Suprapubic skin (tissue), 3 donors: ENCODE results near the gene TAPT1.

ENCODE experiments used
- POLR2AphosphoS5 ChIP-seq, 3 donors: sonication (generic); formaldehyde crosslinking; IDR thresholded peaks; one replicate each; pipeline ENCODE4 v1.6.1; 2017; ENCODE audit warnings: antibody characterized with exemption in 3 of 3
- TF ChIP-seq, protein P1 (sequence below), 2 donors: fragments of 200-600 bp in 1 of 2; fragments of 450-650 bp in 1 of 2; sonication (generic) in 1 of 2; IDR thresholded peaks; one replicate each; pipeline ENCODE4 v1.5.1; 2016 to 2019; ENCODE audit warnings: antibody characterized with exemption in 2 of 2, mild to moderate bottlenecking in 1 of 2, moderate library complexity in 1 of 2

DNA sequence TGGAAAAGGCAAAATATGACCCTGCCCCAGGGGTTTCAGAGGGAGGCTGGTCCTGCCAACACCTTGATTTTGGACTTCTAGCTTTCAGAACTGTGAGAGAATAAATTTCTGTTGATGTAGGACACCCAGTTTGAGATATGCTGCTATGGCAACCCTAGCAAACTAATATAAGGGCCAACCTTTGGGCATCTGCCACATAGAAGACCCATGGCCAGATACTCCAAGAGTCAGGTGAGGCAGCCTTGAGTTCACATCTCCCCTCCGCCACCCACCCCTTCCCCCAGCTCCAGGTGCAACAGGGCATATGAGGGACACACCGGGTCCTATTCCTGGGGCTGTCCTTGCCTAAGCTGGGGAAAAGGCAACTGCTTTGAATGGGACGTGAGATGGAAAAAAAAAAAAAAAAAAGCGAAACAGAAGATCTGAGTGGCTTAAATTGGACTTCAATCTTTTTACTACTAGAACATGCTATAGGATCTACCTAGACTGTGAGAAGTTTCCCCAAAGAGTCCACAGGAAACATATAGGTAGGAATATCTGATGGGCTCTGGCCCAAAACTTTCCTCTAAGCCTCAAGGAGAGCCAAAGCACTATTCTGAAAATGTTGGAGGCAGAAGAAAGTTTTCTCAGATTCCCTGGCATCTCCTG lies 85.9 kb downstream of the TAPT1 start:
- TF ChIP-seq, protein P1, sequence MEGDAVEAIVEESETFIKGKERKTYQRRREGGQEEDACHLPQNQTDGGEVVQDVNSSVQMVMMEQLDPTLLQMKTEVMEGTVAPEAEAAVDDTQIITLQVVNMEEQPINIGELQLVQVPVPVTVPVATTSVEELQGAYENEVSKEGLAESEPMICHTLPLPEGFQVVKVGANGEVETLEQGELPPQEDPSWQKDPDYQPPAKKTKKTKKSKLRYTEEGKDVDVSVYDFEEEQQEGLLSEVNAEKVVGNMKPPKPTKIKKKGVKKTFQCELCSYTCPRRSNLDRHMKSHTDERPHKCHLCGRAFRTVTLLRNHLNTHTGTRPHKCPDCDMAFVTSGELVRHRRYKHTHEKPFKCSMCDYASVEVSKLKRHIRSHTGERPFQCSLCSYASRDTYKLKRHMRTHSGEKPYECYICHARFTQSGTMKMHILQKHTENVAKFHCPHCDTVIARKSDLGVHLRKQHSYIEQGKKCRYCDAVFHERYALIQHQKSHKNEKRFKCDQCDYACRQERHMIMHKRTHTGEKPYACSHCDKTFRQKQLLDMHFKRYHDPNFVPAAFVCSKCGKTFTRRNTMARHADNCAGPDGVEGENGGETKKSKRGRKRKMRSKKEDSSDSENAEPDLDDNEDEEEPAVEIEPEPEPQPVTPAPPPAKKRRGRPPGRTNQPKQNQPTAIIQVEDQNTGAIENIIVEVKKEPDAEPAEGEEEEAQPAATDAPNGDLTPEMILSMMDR (IDR thresholded peaks at IDR 0.05): no peak
- no peak for TF ChIP-seq POLR2AphosphoS5 (IDR thresholded peaks at IDR 0.05)
